SK-N-SH (cell line): ENCODE results near the gene FZD2.

ENCODE experiments used
- EP300 ChIP-seq, 2 experiments: IDR thresholded peaks; 2 replicates each; pipeline versions ENCODE4 v1.4.0 to v1.6.1; 2012; ENCODE audit warnings: borderline replicate concordance in 1 of 2, low read depth in 1 of 2, low read length in 1 of 2
- FOXJ3 ChIP-seq: sonication (generic); formaldehyde crosslinking; IDR thresholded peaks from 2 replicates; pipeline ENCODE4 v1.5.1; 2020; ENCODE audit warnings: mild to moderate bottlenecking, missing genetic modification reagents
- FOXM1 ChIP-seq: IDR thresholded peaks from 2 replicates; pipeline ENCODE4 v1.4.0; 2012; ENCODE audit warnings: low read depth, mild to moderate bottlenecking
- GABPA ChIP-seq: IDR thresholded peaks from 2 replicates; pipeline ENCODE4 v1.4.0; 2012; ENCODE audit warnings: low read depth, mild to moderate bottlenecking
- GATA2 ChIP-seq: sonication (generic); formaldehyde crosslinking; IDR thresholded peaks from 2 replicates; pipeline ENCODE4 v1.5.0; 2020; ENCODE audit warnings: mild to moderate bottlenecking, missing genetic modification reagents
- JUND ChIP-seq: IDR thresholded peaks from 2 replicates; pipeline ENCODE4 v1.4.0; 2012
- NFIC ChIP-seq: IDR thresholded peaks from 2 replicates; pipeline ENCODE4 v1.4.0; 2012; ENCODE audit warnings: borderline replicate concordance
- RFX5 ChIP-seq: IDR thresholded peaks from 2 replicates; pipeline ENCODE4 v1.6.1; 2012; ENCODE audit warnings: mild to moderate bottlenecking, improper control_type of control experiment, low read length
- TF ChIP-seq, protein P1 (sequence below): fragments of 200-600 bp; sonication (generic); IDR thresholded peaks from 2 replicates; pipeline ENCODE4 v1.6.1; 2017; ENCODE audit warnings: antibody characterized with exemption, mild to moderate bottlenecking, moderate library complexity
- TF ChIP-seq, protein P2 (sequence below): IDR thresholded peaks from 2 replicates; pipeline ENCODE4 v1.6.1; 2012; ENCODE audit warnings: mild to moderate bottlenecking, low read depth, low read length, moderate library complexity

DNA sequence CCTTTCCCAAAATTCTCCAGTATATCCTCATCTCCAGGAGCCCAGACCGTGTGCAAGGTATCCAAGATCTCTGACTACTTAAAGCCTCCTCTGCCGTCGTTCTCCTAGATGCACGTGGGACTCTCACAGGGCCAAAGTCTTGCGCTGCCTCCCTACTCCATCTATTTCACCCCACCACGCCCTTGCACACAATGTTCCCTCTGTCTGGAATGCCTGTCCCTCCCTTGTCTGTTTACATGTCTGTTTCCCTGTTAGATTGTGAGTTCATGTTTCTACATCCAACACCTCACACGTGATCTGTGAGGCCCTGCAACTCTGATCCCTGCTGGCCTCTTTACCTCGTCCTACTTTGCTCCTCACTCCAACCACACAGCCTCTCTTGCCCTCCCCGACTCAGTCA is 4.9 kb upstream of the FZD2 start:
- TF ChIP-seq, protein P1, sequence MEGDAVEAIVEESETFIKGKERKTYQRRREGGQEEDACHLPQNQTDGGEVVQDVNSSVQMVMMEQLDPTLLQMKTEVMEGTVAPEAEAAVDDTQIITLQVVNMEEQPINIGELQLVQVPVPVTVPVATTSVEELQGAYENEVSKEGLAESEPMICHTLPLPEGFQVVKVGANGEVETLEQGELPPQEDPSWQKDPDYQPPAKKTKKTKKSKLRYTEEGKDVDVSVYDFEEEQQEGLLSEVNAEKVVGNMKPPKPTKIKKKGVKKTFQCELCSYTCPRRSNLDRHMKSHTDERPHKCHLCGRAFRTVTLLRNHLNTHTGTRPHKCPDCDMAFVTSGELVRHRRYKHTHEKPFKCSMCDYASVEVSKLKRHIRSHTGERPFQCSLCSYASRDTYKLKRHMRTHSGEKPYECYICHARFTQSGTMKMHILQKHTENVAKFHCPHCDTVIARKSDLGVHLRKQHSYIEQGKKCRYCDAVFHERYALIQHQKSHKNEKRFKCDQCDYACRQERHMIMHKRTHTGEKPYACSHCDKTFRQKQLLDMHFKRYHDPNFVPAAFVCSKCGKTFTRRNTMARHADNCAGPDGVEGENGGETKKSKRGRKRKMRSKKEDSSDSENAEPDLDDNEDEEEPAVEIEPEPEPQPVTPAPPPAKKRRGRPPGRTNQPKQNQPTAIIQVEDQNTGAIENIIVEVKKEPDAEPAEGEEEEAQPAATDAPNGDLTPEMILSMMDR = no peak
- TF ChIP-seq EP300 (IDR thresholded peaks at IDR 0.05; ENCODE audit: borderline replicate concordance in 1 of 2, low read depth in 1 of 2, low read length in 1 of 2) (no peak), RFX5 (no peak), FOXJ3 (CRISPR knock-in tag) (no peak), JUND (no peak), GABPA (no peak), NFIC (no peak), FOXM1 (no peak), GATA2 (no peak)
- TF ChIP-seq, protein P2, sequence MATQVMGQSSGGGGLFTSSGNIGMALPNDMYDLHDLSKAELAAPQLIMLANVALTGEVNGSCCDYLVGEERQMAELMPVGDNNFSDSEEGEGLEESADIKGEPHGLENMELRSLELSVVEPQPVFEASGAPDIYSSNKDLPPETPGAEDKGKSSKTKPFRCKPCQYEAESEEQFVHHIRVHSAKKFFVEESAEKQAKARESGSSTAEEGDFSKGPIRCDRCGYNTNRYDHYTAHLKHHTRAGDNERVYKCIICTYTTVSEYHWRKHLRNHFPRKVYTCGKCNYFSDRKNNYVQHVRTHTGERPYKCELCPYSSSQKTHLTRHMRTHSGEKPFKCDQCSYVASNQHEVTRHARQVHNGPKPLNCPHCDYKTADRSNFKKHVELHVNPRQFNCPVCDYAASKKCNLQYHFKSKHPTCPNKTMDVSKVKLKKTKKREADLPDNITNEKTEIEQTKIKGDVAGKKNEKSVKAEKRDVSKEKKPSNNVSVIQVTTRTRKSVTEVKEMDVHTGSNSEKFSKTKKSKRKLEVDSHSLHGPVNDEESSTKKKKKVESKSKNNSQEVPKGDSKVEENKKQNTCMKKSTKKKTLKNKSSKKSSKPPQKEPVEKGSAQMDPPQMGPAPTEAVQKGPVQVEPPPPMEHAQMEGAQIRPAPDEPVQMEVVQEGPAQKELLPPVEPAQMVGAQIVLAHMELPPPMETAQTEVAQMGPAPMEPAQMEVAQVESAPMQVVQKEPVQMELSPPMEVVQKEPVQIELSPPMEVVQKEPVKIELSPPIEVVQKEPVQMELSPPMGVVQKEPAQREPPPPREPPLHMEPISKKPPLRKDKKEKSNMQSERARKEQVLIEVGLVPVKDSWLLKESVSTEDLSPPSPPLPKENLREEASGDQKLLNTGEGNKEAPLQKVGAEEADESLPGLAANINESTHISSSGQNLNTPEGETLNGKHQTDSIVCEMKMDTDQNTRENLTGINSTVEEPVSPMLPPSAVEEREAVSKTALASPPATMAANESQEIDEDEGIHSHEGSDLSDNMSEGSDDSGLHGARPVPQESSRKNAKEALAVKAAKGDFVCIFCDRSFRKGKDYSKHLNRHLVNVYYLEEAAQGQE = no peak
